Activated naive CD8-positive, alpha-beta T cell (primary cell): ENCODE measurements around the gene DNMBP.

Source experiments
- H3K27ac Mint-ChIP-seq: one replicate; pipeline ENCODE4 v1.8.0; 2021; ENCODE audit warnings: mixed read lengths
- H3K27me3 Mint-ChIP-seq: one replicate; pipeline ENCODE4 v1.8.0; 2021; ENCODE audit warnings: mixed read lengths
- H3K36me3 Mint-ChIP-seq: one replicate; pipeline ENCODE4 v1.8.0; 2021; ENCODE audit warnings: mixed read lengths
- H3K4me1 Mint-ChIP-seq: one replicate; pipeline ENCODE4 v1.8.0; 2021; ENCODE audit warnings: low read depth, mixed read lengths
- H3K4me3 Mint-ChIP-seq: one replicate; pipeline ENCODE4 v1.8.0; 2021; ENCODE audit warnings: mild to moderate bottlenecking, mixed read lengths
- H3K9me3 Mint-ChIP-seq: one replicate; pipeline ENCODE4 v1.8.0; 2021; ENCODE audit warnings: low read depth, mixed read lengths

DNMBP gene, protein sequence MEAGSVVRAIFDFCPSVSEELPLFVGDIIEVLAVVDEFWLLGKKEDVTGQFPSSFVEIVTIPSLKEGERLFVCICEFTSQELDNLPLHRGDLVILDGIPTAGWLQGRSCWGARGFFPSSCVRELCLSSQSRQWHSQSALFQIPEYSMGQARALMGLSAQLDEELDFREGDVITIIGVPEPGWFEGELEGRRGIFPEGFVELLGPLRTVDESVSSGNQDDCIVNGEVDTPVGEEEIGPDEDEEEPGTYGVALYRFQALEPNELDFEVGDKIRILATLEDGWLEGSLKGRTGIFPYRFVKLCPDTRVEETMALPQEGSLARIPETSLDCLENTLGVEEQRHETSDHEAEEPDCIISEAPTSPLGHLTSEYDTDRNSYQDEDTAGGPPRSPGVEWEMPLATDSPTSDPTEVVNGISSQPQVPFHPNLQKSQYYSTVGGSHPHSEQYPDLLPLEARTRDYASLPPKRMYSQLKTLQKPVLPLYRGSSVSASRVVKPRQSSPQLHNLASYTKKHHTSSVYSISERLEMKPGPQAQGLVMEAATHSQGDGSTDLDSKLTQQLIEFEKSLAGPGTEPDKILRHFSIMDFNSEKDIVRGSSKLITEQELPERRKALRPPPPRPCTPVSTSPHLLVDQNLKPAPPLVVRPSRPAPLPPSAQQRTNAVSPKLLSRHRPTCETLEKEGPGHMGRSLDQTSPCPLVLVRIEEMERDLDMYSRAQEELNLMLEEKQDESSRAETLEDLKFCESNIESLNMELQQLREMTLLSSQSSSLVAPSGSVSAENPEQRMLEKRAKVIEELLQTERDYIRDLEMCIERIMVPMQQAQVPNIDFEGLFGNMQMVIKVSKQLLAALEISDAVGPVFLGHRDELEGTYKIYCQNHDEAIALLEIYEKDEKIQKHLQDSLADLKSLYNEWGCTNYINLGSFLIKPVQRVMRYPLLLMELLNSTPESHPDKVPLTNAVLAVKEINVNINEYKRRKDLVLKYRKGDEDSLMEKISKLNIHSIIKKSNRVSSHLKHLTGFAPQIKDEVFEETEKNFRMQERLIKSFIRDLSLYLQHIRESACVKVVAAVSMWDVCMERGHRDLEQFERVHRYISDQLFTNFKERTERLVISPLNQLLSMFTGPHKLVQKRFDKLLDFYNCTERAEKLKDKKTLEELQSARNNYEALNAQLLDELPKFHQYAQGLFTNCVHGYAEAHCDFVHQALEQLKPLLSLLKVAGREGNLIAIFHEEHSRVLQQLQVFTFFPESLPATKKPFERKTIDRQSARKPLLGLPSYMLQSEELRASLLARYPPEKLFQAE (N-terminal part only)

DNA sequence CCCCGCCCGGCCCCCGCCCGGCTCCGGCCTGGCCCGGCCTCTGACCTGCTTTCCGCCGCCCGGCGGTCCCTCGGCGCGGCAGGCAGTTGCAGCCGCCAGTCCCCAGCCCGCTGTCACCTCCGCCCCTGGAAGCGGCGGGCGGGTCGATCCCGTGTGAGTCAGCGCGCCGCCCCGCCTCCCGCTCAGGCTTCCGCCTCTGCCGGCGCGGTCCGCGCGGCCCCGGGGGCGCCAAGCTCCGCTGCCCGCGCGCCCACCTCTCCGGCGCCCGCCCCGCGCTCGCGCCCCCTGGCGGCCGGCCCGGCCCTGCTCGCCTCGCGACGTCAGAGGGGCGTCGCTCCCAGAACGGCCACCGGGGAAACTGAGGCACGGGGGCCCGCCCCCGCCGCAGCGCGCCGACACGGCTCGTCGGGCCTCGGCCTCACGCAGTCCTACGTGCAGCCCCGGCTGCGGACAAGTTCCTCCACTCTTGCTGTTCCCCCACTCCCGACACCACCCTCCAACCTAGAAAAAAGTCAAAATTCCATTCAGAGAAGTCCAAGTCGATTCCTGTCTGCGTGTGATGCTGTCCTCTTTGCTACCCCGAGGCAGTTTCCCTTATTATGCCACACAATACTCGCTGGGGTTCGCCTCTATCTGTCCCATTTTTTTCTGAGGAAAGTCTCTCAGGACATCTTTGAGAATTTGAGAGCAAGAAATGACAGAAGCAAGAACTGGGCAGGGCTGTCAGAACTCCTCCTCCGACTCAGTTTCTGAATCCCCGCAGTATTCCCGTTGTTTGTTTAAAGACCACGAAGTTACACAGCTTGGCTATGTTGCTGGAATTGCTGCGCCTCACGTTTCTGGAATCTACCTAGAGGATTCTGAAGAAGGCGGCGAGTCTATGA, at the start of gene DNMBP:
TSS of gene DNMBP (minus strand) at position 155 of the 884 bp plus-strand sequence. CDS start 37,823 bp downstream, outside the sequence.
- Mint-ChIP-seq H3K27me3 (no peaks in the 10 kb centered on the region), H3K9me3 (no peaks in the 10 kb centered on the region), H3K36me3 (no peaks in the 10 kb centered on the region), H3K4me3 (peak within 1 kb of the TSS; percentile 93), H3K27ac (peak within 1 kb of the TSS; percentile 75), H3K4me1 (peaks cover 42% of the 10 kb centered on the region)

- Mint-ChIP-seq H3K9me3 (no peaks in the 10 kb centered on the region), H3K27me3 (peaks cover 5% of the 10 kb centered on the region), H3K36me3 (no peaks in the 10 kb centered on the region), H3K4me3 (no peak overlapping the region), H3K27ac (no peak overlapping the region), H3K4me1 (no peaks in the 10 kb centered on the region)
Observed at GRCh38 chr10:100057948-100058347, 48.2 kb upstream of the DNMBP start.

DNA sequence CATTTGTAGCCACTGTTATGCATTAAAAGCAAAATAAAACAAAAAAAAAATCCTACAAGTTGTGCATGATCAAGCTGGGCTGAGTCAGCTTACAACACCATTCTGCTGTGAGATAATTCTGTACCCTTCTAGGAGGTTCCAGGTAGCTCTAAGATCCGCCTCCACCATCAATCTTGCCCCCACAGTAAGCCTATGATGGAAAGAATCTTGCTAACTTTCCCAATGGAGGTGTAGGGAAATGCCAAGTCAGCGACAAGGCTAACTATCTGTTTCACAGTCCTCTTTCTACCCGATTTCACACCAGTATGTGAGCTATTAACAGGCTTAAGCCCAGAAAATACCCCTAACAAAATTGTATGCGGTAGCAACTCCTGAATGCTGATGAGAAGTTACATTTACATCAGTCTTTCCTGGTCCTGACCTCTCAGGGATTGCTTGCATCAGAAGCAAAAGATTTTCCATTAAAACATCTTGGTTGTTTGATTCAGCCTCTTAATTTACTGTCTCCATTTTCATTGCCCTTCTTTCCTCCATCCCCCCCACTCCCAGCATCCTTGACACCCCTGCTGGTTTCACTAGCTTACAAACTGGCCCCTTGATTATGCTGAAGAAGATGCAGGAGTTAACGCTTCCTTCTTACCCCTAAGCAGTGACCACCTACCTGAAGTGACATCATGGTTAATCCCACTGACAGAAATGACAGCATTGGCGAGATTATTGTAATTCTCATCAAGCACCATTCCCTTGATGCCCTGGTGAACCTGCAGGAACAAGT, 44.1 kb upstream of the DNMBP start:
- Mint-ChIP-seq H3K4me1 (no peaks in the 10 kb centered on the region), H3K4me3 (no peak overlapping the region), H3K36me3 (no peaks in the 10 kb centered on the region), H3K27ac (no peak overlapping the region), H3K9me3 (no peaks in the 10 kb centered on the region), H3K27me3 (peaks cover 2% of the 10 kb centered on the region)

DNA sequence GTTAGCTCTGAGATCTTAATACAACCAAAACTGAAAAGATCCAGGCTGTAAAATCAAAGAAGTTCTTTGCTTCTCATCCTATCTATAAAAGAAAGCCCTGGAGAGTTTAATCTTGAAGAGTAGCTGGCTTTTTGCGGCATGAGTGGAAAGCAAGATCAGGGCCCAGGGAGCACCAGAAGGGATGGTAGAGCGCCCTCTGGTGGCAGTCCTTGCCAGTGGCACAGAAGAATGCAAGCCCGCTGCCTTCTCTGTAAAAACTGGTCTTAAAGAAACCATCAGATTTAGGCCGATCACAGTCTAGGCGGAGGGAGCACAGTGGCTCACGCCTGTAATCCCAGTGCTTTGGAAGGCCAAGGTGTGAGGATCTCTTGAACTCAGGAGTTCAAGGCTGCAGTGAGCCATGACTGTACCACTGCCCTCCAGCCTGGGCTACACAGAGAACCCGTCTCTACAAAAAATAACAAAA, 36.3 kb upstream of the DNMBP start:
- H3K4me1 Mint-ChIP-seq: no peaks in the 10 kb centered on the region
- H3K9me3 Mint-ChIP-seq: no peaks in the 10 kb centered on the region
- no peak overlapping the region for H3K4me3 Mint-ChIP-seq
- no peaks in the 10 kb centered on the region for H3K36me3 Mint-ChIP-seq
- peaks cover 3% of the 10 kb centered on the region for H3K27me3 Mint-ChIP-seq
- no peak overlapping the region for H3K27ac Mint-ChIP-seq

DNA sequence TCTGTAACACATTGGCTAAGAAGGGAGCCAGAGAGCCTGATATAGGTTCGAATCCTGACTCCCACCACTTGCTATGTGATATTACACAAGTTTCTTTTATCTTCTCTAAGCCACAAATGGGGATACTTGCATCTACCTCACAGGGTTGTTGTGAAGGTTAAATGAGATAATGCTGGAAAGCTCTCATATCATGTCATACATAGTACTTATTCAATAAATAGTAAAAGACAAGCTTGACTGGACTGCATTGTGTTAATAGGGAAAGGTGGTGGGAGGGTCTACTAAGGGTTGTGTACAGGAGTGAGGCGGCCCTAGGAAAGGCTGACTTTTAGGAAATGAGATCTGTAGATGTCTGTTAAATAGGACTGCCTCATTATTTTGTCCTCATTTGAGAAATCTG, 35.8 kb upstream of the DNMBP start:
- Mint-ChIP-seq H3K4me1 (no peaks in the 10 kb centered on the region), H3K36me3 (no peaks in the 10 kb centered on the region), H3K9me3 (no peaks in the 10 kb centered on the region), H3K27me3 (peaks cover 3% of the 10 kb centered on the region), H3K27ac (no peak overlapping the region), H3K4me3 (no peak overlapping the region)

- Mint-ChIP-seq H3K27me3 (peaks cover 3% of the 10 kb centered on the region), H3K4me3 (no peak overlapping the region), H3K36me3 (no peaks in the 10 kb centered on the region), H3K9me3 (no peaks in the 10 kb centered on the region), H3K4me1 (no peaks in the 10 kb centered on the region), H3K27ac (no peak overlapping the region)
Observed at GRCh38 chr10:100043796-100044195, 34.0 kb upstream of the DNMBP start.

GRCh38 chr10:100043344-100043743, 33.6 kb upstream of the DNMBP start:
- H3K36me3 Mint-ChIP-seq: no peaks in the 10 kb centered on the region

DNA sequence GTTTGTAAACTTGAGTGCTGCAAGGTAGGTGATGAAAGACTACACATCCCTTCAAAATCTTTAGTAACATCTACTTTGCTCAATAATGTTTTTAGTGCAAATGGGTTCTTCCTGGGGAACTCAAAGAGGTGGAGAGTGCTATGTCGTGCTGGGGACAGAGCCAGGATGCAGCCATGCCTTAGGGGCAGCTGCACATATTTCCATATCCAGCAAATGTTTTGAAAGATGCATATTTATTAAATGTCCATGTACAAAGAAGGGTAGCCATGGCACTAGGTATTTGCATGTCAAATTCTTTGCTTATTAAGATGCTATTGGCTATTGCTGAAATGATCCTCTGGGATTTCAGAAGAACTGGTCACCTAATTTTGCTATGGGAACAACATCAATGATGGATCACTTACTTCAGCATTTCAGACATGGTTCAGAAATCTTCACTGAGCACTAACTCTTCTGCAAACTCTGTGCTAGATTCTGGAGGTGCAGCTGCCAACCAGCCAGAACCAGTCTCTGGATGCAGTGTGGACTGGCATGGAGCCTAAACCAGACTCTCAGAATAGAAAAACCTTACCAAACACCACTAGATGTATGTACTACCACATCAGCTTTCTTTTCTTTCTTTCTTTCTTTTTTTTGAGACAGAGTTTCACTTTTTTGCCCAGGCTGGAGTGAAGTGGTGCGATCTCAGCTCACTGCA, 31.7 kb upstream of the DNMBP start:
- Mint-ChIP-seq H3K4me1 (no peaks in the 10 kb centered on the region), H3K4me3 (no peak overlapping the region), H3K27me3 (peaks cover 2% of the 10 kb centered on the region), H3K9me3 (no peaks in the 10 kb centered on the region), H3K36me3 (no peaks in the 10 kb centered on the region), H3K27ac (no peak overlapping the region)

More at GRCh38 chr10:100043344-100043743, 33.6 kb upstream of the DNMBP start:
- H3K27ac Mint-ChIP-seq: no peak overlapping the region
- H3K4me3 Mint-ChIP-seq: no peak overlapping the region
- H3K27me3 Mint-ChIP-seq: peaks cover 2% of the 10 kb centered on the region
- H3K4me1 Mint-ChIP-seq: no peaks in the 10 kb centered on the region
- no peaks in the 10 kb centered on the region for H3K9me3 Mint-ChIP-seq

GRCh38 chr10:100038561-100039071, 28.9 kb upstream of the DNMBP start:
- Mint-ChIP-seq H3K27me3 (no peaks in the 10 kb centered on the region), H3K27ac (no peak overlapping the region), H3K36me3 (no peaks in the 10 kb centered on the region), H3K4me3 (no peak overlapping the region), H3K4me1 (no peaks in the 10 kb centered on the region), H3K9me3 (no peaks in the 10 kb centered on the region)

DNA sequence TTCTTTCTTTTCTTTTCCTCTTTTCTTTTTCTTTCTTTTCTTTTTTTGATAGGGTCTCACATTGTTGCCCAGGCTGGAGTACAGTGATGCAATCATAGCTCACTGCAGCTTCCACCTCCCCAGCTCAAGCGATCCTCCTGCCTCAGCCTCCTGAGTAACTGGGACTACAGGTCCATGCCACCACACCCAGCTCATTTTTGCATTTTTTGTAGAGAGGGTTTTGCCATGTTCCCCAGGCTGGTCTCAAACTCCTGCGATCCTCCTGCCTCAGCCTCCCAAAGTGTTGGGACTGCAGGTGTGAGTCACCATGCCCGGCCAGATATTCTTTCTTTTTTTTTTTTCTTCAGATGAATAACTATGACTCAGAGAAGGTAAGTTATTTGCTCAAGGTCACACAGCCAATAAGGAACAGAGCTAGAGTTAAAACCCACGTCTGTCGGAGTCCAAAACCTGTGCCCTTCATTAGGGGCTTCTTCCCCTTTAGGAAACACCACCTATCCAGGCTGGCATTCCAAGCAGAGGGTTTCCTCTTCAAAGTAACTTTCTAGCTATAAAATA, 28.1 kb upstream of the DNMBP start:
- H3K4me3 Mint-ChIP-seq: no peak overlapping the region
- no peaks in the 10 kb centered on the region for H3K4me1 Mint-ChIP-seq
- no peaks in the 10 kb centered on the region for H3K9me3 Mint-ChIP-seq
- no peak overlapping the region for H3K27ac Mint-ChIP-seq
- no peaks in the 10 kb centered on the region for H3K27me3 Mint-ChIP-seq
- H3K36me3 Mint-ChIP-seq: no peaks in the 10 kb centered on the region

DNA sequence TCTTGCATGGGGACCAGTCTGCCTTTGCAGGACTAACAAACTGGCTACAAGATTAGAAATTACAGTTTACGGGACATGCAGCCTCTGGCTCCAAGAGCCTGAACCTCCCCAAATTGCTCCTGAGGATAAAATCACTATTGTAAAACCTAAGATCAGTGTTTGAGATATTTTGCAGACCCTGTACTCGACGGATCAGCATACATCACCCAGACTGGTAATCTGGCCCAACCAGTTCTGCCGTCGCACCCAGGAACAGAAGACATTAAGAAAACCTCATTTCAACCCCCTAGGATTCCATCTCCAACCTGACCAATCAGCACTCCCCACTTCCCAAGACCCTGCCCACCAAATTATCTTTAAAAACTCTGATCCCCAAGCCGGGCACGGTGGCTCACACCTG, 27.1 kb upstream of the DNMBP start:
- Mint-ChIP-seq H3K27ac (no peak overlapping the region), H3K4me1 (no peaks in the 10 kb centered on the region), H3K4me3 (no peak overlapping the region), H3K36me3 (no peaks in the 10 kb centered on the region), H3K9me3 (no peaks in the 10 kb centered on the region), H3K27me3 (no peaks in the 10 kb centered on the region)

GRCh38 chr10:100033766-100034418, 24.1 kb upstream of the DNMBP start:
- no peak overlapping the region for H3K27ac Mint-ChIP-seq
- H3K9me3 Mint-ChIP-seq: no peaks in the 10 kb centered on the region
- no peaks in the 10 kb centered on the region for H3K36me3 Mint-ChIP-seq
- H3K4me3 Mint-ChIP-seq: no peak overlapping the region
- H3K4me1 Mint-ChIP-seq: no peaks in the 10 kb centered on the region
- H3K27me3 Mint-ChIP-seq: no peaks in the 10 kb centered on the region
